Astrocyte of the cerebellum (primary cell): ENCODE results near the gene SPTBN1.

Experiments
- DNase-seq: peaks from one replicate; pipeline ENCODE4 v3.0.0-alpha.2; 2011; ENCODE audit warnings: low read depth
- H3K4me3 ChIP-seq: 2 replicates; pipeline ENCODE4 v1.5.1; 2011; ENCODE audit warnings: mild to moderate bottlenecking, low read depth, low read length, moderate library complexity
- in situ Hi-C: cut with HindIII; loops from 2 replicates; pipeline ENCODE4 v1.10.0; 2017; ENCODE audit warnings: low sequenced_read_pairs
- TF ChIP-seq, protein P1 (sequence below): IDR thresholded peaks from 2 replicates; pipeline ENCODE4 v1.5.1; 2012; ENCODE audit warnings: low read length, low read depth, moderate library complexity, mild to moderate bottlenecking; ENCODE audit errors: missing control alignments

The SPTBN1 gene

DNA sequence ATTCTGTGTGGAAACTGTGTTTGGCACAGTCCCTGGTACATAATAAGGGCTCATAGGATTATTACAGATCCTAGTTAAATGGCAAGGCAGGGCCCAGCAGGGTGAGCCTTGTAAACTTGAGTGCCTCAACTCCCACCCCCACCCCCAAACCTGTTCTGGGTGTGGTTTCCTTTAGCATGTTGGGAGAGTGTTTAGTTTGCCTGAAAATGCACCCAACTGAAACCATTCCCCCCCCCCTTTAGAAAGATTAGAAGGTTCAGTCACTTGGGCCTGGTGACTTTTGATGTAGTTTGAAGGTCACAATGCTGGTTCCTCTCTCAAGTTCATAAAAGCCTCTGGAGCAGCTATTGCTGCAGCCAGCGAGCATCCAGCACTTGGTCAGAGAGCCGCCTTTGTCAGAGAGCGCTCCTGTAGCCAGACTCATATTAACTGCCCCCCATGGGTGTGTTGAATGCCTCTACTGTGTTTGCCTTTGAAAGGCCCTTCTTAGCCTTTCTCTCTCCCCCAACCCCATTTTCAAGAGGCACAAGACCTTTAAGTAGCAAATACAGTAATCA lies 113.7 kb downstream of the SPTBN1 start:
- no peak overlapping the region for H3K4me3 ChIP-seq
- DNase-seq, result no peak
- in situ Hi-C loops, result no loop called here
- TF ChIP-seq, protein P1, sequence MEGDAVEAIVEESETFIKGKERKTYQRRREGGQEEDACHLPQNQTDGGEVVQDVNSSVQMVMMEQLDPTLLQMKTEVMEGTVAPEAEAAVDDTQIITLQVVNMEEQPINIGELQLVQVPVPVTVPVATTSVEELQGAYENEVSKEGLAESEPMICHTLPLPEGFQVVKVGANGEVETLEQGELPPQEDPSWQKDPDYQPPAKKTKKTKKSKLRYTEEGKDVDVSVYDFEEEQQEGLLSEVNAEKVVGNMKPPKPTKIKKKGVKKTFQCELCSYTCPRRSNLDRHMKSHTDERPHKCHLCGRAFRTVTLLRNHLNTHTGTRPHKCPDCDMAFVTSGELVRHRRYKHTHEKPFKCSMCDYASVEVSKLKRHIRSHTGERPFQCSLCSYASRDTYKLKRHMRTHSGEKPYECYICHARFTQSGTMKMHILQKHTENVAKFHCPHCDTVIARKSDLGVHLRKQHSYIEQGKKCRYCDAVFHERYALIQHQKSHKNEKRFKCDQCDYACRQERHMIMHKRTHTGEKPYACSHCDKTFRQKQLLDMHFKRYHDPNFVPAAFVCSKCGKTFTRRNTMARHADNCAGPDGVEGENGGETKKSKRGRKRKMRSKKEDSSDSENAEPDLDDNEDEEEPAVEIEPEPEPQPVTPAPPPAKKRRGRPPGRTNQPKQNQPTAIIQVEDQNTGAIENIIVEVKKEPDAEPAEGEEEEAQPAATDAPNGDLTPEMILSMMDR, result no peak

DNA sequence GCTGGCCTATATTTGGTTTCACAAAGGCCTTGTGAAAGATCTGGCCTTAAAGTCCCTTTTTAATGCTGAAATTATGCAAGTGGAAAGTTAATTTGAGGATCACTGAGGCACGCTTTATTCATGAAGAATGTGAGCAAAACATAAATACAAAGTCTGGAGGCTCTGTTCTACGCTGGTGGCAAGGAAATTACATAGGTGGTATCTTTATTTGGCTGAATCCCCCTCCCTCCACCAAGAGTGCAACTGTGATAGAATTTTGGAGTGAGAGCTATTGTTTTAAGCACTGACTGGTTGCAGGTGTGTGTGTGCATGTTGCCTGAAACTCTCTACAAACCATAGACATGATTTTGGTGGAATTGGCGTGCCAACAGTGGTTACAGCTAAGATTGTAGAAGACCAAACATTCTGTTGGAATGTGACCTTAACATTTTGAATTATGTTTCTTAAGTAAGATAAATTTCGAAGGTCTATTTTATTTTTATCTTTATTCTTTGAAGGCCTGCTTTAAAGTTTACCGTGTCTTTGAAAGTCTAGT lies 114.3 kb downstream of the SPTBN1 start:
- TF ChIP-seq, protein P1, result no peak
- no peak for DNase-seq
- H3K4me3 ChIP-seq, result no peak overlapping the region
- in situ Hi-C loops, result no loop called here

DNA sequence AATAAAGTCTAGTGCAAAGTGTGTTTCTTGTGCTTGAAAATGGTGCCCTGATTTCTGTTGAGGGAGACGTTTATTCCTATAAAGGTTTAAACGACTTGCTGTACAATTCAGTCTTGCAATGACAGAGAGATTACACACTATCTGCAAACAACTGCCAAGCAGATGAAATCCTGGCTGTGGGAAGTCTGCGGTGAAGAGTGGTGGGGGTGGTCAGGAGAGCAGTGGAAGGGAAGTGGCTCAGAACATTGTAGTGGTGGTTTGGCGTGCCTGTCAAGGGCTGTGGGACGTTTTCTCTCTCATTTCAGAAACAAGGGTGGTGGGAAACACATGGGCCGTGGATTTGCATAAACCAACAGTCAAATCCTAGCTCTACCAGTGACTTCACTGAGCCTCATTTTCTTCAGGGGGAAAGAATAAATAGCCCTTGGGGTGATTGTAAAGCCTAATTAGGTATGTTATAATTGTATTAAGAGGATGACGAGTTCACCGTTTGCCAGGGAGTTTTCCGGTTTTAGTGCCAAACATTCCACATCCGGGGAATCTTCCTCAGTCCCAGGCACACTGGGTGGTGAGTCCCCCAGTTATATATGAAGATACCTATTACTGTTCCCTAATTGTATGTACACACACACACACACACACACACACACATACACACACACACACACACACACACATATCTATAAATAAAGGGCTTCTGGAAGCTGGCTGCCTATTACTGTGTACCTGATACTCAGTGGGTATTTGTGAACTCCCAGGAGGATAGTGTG lies 115.0 kb downstream of the SPTBN1 start:
- H3K4me3 ChIP-seq, result no peak overlapping the region
- peak; percentile 95 for DNase-seq
- TF ChIP-seq, protein P1, result no peak
- in situ Hi-C loops, result no loop called here

DNA sequence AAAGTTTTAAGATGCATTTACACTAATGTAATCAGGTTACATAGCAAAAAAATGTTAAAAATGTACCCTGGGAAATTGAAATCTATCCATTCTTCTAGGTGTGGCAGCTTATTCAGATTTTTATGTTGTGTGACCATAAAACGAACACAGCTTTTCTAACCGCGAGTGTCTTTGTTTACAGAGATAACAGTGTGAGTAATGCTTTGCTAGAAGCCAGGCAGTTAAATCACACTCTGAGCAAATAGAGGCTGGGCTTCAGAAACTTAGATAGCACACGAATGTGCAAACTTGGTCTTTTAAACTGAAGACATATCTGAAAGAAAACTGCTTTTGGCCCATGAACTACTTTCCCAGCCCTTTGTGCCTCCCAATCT lies 116.1 kb downstream of the SPTBN1 start:
- in situ Hi-C loops, result no loop called here
- peak overlapping the region; percentile 9 for H3K4me3 ChIP-seq
- TF ChIP-seq, protein P1, result no peak
- peak; percentile 84 for DNase-seq

DNA sequence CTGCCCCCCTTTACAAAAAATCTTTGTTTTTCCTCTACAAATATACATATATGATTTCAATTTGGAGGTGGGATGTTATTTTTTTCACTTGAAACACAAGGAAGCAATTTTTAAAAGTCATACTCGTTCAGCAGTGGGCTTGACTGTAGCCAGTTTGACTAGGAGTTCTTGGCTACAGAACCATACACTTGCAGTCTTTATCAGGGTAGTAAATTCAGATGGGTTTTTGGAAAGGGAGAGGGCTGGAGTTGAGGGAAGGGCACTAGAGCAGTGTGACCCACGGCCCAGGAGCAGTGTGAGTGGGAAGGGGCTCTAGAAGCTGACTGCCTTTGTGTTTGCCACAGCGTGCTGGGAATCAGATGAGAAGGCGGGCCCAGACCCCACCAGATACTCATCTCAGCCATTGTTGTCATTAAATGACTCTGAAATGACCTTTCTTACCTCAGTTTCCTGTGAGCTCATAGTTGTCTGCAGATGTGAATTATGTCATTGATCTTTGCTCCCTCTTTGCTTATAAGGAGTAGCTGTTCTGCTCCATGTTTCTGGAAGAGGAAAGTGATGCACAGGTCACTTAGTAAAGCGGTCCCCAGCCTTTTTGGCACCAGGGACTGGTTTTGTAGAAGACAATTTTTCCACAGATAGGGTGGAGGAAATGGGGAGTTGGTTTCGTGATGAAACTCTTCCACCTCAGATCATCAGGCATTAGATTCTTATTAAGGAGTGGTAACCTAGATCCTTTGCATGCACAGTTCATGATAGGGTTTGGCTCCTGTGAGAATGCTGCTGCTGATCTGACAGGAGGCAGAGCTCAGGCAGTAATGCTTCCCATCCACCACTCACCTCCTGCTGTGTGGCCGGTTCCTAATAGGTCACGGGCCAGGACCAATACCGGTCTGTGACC lies 116.8 kb downstream of the SPTBN1 start:
- H3K4me3 ChIP-seq, result peak overlapping the region; percentile 9
- TF ChIP-seq, protein P1, result no peak
- DNase-seq, result no peak
- in situ Hi-C loops, result no loop called here

DNA sequence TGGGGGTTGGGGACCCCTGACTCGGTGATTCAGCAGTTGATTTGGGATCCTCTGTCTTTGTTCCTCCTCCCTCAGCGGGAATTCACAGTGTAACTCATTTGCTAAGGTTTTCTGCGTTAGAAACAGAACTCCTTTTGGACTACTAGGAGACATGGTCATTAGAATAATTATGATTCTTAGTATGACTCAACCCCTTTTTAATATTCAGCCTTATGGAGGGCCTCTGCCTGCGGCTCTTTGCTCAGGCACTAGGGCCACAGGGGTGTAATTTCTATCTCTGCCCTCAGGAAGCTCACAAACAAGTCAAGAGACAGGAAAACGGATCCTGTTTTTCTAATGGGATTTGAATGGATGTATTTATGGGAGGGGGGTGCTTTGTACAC lies 117.4 kb downstream of the SPTBN1 start:
- TF ChIP-seq, protein P1, result no peak
- in situ Hi-C loops, result no loop called here
- no peak for DNase-seq
- no peak overlapping the region for H3K4me3 ChIP-seq
